NCI-H146 treated with DMSO at 0.1 percent for 48 hours (cell line): Measurements from ENCODE around the gene LMNTD2.
"Not testable (repeated sequence)": the region's sequence is repeated elsewhere in the genome, so short reads cannot be mapped to it uniquely, and the experiment has no call there.

Experiments used
- DNase-seq: peaks from one replicate; lab custom pipeline; 2025; ENCODE audit not compliant: unreplicated experiment; lab: John Stamatoyannopoulos, UW

Gene LMNTD2

GRCh38 chr11:587546-587945 is 27.0 kb upstream of the LMNTD2 start:
- DNase-seq: no peak

DNA sequence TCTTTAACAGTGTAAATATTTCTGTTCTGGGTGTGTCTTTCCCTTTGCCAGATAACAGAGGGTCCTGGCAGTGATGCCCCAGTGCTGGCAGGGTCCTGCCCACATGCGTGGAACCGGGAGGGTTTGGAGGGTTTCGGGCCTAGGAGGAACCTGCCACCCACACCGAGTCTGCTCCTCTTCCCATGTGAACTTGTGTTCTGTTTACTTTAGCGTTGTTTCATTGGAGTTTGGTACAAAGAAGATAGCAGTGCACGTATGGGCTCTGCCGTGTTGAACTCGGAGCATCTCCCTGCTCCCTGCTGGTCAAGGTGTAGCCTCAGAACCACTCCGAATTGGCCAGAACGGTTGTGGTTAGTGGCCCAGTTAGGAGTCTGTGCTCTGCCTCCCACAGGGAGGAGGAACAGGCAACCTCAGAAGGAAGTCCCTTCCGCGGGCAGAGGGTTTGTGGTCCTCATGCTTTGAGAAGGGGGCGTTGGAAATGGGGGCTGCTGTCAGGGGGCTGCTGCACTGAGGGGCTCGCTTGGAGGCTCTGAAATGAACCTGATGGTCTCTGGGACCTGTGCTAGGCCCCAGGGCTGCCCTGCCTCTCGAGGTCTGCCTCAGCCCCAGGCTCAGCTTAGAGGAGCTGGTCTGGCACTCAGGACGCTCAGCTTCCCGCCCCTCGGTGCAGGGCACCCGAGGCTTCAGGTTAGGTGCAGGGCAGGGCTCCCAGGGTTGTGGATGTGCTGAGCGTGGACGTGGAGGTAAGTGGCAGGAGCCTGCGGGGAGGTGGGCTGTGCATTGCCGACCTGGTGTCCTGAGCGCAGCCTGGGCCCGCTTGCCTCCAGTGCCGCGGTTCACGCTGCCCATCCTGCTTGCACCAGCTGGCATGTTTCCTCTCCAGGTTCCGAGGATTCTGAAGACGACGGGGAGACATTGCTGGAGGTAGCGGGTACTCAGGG is 26.1 kb upstream of the LMNTD2 start:
- no peak for DNase-seq

- no peak for DNase-seq
Measured at GRCh38 chr11:584287-584686, 23.7 kb upstream of the LMNTD2 start.

DNA sequence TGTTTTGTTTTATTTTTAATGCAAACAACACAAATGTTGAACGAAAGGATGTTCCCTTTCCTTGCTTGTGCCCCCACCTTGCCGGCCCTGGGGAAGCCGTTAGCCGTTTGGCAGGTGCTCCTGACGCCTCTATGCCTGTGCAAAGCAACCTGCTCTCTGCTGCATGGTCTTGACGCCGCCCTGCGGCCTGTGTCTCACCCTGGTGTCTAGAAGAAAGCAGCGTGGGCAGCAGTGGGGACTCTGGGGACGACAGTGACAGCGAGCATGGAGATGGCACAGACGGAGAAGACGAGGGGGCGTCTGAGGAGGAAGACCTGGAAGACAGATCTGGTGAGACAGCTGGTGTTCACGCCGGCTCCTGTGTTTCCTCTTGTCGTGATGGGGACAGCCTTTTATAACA is 21.2 kb upstream of the LMNTD2 start:
- DNase-seq: no peak

GRCh38 chr11:581342-581741 is 20.8 kb upstream of the LMNTD2 start:
- DNase-seq: no peak

DNA sequence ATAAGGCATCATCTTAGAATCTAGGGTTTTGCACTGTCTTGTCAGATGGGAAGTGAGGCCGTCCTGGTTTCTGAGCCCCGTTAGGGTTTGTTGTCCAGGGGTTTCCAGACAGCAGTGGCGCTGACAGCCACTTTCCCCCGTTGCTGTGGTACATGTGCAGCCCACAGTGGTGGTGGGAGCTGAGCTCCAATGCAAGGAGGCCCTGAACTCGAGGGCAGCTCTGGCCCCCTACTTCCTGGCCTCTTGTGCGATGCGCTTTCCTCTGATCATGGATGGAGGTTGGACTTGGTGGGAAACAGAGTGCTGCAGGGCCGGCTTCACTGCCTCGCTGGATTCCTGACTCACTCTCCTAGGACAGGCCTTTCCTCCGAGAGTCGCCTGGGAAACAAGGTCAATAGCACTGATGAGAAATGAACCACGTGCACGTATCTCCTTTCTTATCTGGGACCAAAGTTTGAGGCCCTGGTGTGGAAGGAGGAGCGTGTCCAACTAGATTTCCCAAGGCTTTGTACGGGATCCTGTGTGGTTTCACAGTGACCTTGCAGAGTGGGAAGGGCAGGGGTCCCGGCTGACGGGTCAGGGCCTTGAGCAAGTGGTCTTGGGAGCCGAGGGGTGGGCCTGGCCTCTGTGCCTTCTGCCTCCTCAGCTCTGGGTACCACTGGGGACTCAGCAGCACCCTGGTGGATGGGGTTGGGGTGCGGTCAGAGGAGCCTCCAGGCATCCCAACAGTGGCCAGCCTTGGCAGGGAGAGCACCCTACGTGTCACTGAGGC is 19.5 kb upstream of the LMNTD2 start:
- no peak for DNase-seq

DNA sequence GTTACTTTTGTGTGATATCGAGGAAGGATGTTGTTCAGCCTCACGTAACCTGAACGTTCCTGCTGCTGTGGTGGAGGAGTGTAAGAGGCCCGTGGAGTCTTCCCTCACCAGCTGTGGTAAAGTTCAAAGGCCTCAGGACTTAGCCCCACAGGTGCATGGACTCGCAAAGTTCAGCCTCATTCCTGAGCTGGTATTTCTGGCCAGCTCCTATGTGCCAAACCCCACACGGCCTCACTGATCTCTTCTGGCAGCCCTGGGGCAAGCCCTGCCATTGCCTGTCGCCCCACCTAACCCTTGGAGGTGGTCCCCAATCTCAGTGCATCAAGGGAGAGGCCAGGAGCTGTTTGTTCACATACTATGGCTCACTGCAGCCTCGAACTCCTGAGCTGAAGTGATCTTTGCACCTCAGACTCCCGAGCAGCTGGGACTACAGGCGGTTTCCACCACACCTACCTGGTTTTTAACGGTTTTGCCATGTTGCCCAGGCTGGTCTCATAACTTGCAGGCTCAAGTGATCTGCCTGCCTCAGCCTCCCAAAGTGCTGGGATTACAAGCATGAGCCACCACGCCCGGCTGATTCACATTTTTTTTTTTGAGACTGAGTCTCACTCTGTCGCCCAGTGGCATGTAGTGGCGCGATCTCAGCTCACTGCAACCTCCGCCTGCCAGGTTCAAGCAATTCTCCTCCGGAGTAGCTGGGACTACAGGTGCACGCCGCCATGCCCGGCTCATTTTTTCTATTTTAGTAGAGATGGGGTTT is 17.9 kb upstream of the LMNTD2 start:
- DNase-seq: no peak

- no peak for DNase-seq
Measured at GRCh38 chr11:577611-577894, 17.0 kb upstream of the LMNTD2 start.

DNA sequence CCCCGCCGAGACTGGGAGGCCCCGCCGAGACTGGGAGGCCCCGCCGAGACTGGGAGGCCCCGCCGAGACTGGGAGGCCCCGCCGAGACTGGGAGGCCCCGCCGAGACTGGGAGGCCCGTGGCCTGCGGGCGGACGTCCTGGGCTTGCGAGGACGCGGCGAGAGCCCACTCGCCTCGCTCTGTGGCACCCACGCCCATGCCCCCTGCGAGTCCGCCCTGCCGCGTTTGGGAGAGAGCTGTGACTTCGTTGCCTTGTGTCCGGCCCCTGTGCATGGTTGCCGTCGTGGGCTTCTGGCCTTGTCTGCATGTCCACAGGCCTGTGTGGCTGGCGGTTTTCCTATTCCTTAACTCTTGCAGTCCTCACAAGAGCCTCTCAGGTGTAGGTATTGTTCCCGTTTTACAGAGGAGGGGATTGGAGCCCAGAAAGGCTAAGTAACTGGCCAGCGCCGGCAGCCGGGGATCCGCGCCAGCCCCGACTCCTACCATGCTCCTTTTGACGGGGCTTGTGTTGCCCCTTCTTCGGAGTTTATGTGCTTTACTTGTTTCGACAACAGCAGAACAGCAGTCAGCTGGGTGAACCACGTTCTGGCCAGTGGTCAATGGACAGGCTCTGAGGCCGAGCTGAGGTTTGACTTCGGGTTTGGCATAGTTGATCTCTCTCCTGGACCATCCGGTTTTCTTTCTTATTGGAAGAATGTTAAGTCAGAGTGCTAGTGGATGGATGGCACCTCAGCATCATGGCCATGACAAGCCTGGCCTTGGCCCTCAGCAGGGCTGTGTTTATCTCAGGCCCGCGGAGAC is 16.5 kb upstream of the LMNTD2 start:
- DNase-seq: no peak

GRCh38 chr11:575996-576768 is 15.6 kb upstream of the LMNTD2 start, which contains the start of gene PHRF1:
Gene PHRF1 (plus strand): TSS chr11:576470. CDS start chr11:581513, 5,043 bp downstream.
- peak; percentile 92 for DNase-seq

- DNase-seq: peak; percentile 62
Measured at GRCh38 chr11:575313-575995, 14.9 kb upstream of the LMNTD2 start.

GRCh38 chr11:574632-575312 is 14.2 kb upstream of the LMNTD2 start:
- no peak for DNase-seq

- DNase-seq: not testable (repeated sequence)
Measured at GRCh38 chr11:574031-574570, 13.6 kb upstream of the LMNTD2 start.

DNA sequence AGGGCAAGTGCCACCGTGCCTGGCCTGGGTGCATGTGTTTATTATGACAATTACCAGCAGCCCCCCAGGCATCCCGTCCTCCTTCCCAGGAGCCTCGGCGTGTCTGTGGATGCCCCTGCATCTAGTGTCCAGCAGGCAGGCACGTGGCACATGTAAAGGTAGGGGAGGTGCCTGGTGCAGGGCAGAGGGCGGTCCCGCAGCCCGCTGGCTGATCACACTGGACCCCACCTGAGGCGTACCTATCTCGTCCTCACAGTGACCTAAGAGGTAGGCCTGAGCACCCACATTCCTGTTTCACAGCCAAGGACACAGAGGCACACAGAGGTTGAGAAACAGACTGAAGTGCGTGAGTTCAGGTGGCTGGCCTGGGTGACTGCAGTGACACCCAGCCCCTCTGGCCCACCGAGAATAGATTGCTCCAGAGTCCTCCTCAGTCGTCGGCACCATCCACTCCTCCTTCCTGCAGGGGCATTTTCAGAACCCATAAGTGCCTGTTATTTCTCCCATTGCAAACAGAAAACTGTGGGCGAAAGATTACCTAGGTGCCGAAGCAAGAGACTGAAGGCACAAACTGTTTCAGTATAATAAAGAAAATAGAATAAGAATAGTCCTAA is 12.7 kb upstream of the LMNTD2 start:
- DNase-seq: no peak

DNA sequence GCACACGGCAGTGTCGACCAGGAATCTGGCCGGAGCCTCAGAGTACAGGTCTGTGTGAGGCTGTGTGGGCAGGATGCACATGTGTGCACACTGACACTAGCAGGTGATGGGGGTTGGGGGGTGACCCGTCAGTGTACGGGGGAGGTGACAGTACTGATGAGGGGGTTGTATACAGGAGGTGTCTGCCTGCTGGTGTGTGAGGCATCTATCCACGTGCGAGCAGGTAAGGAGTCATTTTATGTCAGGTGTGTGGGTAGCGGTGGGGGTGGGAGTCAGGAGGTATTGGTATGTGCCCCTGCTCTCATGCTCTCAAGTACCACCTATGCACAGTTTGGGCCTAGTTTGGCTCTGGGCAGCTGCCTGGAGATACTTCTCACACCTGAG is 11.3 kb upstream of the LMNTD2 start:
- DNase-seq: no peak

GRCh38 chr11:569158-569885 is 8.8 kb upstream of the LMNTD2 start:
- no peak for DNase-seq
